Gastrocnemius medialis (tissue), 4 donors: Measurements from ENCODE around the gene SYT5.

Experiments
- CTCF ChIP-seq, 5 experiments: fragments of 450-650 bp in 3 of 5; fragments of 200-600 bp in 2 of 5; sonication (generic) in 2 of 5; IDR thresholded peaks in 4 of 5; conservative IDR thresholded peaks in 1 of 5; 1 replicate in 4 of 5; 2 replicates in 1 of 5; pipeline ENCODE4 v1.5.1; 2016 to 2019; ENCODE audit warnings: antibody characterized with exemption in 5 of 5, mild to moderate bottlenecking in 3 of 5, moderate library complexity in 3 of 5
- POLR2A ChIP-seq, 2 donors: fragments of 450-650 bp; IDR thresholded peaks; one replicate each; pipeline ENCODE4 v1.6.1; 2017; ENCODE audit warnings: antibody characterized with exemption in 2 of 2, mild to moderate bottlenecking in 2 of 2, moderate library complexity in 2 of 2

- no peak for TF ChIP-seq CTCF (IDR thresholded peaks at IDR 0.05 in 4 of 5, conservative IDR thresholded peaks at IDR 0.05 in 1 of 5)
- TF ChIP-seq POLR2A (IDR thresholded peaks at IDR 0.05) = no peak
These were observed at the start of gene SYT5 for GRCh38 chr19:55179606-55180484.
